IPS-18c (cell line): ENCODE data around the gene CREBBP.

Source experiments
- H3K4me3 ChIP-seq: 2 replicates; pipeline ENCODE4 v1.7.0; 2013; ENCODE audit warnings: low read depth, mild to moderate bottlenecking, low read length, moderate library complexity; ENCODE audit not compliant: insufficient read depth
- H3K9me3 ChIP-seq: one replicate; pipeline ENCODE4 v1.6.1; 2013; ENCODE audit warnings: mild to moderate bottlenecking, low read length, moderate library complexity; ENCODE audit not compliant: control insufficient read depth, insufficient read depth

Gene CREBBP

GRCh38 chr16:3865241-3865640 is 15.3 kb downstream of the CREBBP start:
- Histone ChIP-seq H3K9me3 (no peaks in the 10 kb centered on the region), H3K4me3 (no peak overlapping the region)

GRCh38 chr16:3864562-3864961 is 16.0 kb downstream of the CREBBP start:
- Histone ChIP-seq H3K9me3 (no peaks in the 10 kb centered on the region), H3K4me3 (no peak overlapping the region)

GRCh38 chr16:3863587-3863986 is 16.9 kb downstream of the CREBBP start:
- no peak overlapping the region for H3K4me3 ChIP-seq
- no peaks in the 10 kb centered on the region for H3K9me3 ChIP-seq

GRCh38 chr16:3861808-3862451 is 18.6 kb downstream of the CREBBP start:
- H3K4me3 ChIP-seq: no peak overlapping the region

GRCh38 chr16:3859889-3860288 is 20.6 kb downstream of the CREBBP start:
- Histone ChIP-seq H3K4me3 (no peak overlapping the region), H3K9me3 (no peaks in the 10 kb centered on the region)

More at GRCh38 chr16:3861808-3862451, 18.6 kb downstream of the CREBBP start:
- no peaks in the 10 kb centered on the region for H3K9me3 ChIP-seq

GRCh38 chr16:3858801-3859200 is 21.7 kb downstream of the CREBBP start:
- Histone ChIP-seq H3K4me3 (no peak overlapping the region), H3K9me3 (no peaks in the 10 kb centered on the region)

- no peak overlapping the region for H3K4me3 ChIP-seq
Measured at GRCh38 chr16:3857189-3858043, 23.1 kb downstream of the CREBBP start.

GRCh38 chr16:3856367-3857141 is 24.0 kb downstream of the CREBBP start:
- no peaks in the 10 kb centered on the region for H3K9me3 ChIP-seq
- H3K4me3 ChIP-seq: no peak overlapping the region

More at GRCh38 chr16:3857189-3858043, 23.1 kb downstream of the CREBBP start:
- H3K9me3 ChIP-seq: no peaks in the 10 kb centered on the region

- H3K4me3 ChIP-seq: no peak overlapping the region
Measured at GRCh38 chr16:3854750-3855541, 25.6 kb downstream of the CREBBP start.

GRCh38 chr16:3850544-3850899 is 30.0 kb downstream of the CREBBP start:
- Histone ChIP-seq H3K9me3 (no peaks in the 10 kb centered on the region), H3K4me3 (no peak overlapping the region)

More at GRCh38 chr16:3854750-3855541, 25.6 kb downstream of the CREBBP start:
- no peaks in the 10 kb centered on the region for H3K9me3 ChIP-seq

GRCh38 chr16:3849751-3850543 is 30.6 kb downstream of the CREBBP start:
- H3K4me3 ChIP-seq: no peak overlapping the region

GRCh38 chr16:3846595-3847091 is 33.9 kb downstream of the CREBBP start:
- H3K4me3 ChIP-seq: no peak overlapping the region
- no peaks in the 10 kb centered on the region for H3K9me3 ChIP-seq

More at GRCh38 chr16:3849751-3850543, 30.6 kb downstream of the CREBBP start:
- no peaks in the 10 kb centered on the region for H3K9me3 ChIP-seq

GRCh38 chr16:3846087-3846486 is 34.4 kb downstream of the CREBBP start:
- no peaks in the 10 kb centered on the region for H3K9me3 ChIP-seq
- no peak overlapping the region for H3K4me3 ChIP-seq

- Histone ChIP-seq H3K4me3 (no peak overlapping the region), H3K9me3 (no peaks in the 10 kb centered on the region)
Measured at GRCh38 chr16:3842994-3843393, 37.5 kb downstream of the CREBBP start.

GRCh38 chr16:3841729-3842508 is 38.6 kb downstream of the CREBBP start:
- H3K9me3 ChIP-seq: no peaks in the 10 kb centered on the region
- H3K4me3 ChIP-seq: no peak overlapping the region
